ENCODE measurements around the gene NDE1.

NDE1 gene

DNA sequence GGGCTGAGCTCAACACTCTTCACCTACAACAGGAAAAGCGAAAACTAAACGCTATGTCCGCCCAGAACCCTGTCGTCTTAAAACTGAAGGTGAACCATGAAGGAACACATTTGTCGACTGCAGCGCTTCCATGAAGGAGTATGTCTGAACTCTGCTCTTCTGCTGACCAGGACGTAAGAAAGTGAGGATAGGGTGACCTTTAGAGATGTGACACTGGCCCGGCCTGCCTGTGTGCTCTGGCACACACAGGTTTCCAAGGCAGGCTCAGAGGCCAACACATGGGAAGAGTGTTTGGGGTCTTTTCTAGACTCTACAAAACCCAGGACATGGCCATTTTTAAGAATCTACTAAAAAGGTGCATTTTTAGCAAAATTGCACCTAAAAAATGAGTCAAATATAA is 28.2 kb upstream of the NDE1 start:
- H3K4me3 ChIP-seq (ENCODE audit: low read depth, low read length): no peak overlapping the region
- no peak for DNase-seq (ENCODE audit: low read depth)
- TF ChIP-seq, protein P1, sequence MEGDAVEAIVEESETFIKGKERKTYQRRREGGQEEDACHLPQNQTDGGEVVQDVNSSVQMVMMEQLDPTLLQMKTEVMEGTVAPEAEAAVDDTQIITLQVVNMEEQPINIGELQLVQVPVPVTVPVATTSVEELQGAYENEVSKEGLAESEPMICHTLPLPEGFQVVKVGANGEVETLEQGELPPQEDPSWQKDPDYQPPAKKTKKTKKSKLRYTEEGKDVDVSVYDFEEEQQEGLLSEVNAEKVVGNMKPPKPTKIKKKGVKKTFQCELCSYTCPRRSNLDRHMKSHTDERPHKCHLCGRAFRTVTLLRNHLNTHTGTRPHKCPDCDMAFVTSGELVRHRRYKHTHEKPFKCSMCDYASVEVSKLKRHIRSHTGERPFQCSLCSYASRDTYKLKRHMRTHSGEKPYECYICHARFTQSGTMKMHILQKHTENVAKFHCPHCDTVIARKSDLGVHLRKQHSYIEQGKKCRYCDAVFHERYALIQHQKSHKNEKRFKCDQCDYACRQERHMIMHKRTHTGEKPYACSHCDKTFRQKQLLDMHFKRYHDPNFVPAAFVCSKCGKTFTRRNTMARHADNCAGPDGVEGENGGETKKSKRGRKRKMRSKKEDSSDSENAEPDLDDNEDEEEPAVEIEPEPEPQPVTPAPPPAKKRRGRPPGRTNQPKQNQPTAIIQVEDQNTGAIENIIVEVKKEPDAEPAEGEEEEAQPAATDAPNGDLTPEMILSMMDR (IDR thresholded peaks at IDR 0.05; ENCODE audit: low read depth, low read length, missing control alignments): no peak

DNA sequence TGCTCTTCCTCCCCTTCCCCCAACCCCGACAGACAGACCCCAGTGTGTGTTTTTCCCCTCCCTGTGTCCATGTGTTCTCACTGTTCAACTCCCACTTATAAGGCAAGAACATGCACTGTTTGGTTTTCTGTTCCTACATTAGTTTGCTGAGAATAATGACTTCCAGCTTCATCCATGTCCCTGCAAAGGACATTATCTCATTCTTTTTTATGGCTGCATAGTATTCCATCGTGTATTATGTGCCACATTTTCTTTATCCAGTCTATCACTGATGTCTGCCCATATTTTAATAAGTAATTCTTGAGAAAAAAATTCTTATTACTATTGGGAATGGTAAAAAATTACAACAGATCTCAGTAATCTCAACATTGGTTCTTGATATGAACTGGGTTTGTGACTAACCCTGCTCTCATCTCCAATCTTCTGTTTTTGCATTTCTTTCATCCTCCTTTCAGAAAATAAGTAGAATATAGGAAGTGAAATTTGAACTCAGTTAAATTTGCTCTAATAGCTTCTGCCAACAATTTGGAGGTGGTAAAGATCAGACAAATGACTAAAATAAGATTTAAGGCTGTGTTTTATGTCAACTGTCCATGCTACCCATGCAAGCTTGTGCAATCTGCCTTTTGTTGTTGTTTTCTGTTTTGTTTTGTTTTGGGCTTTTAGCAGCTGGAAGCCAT is 18.2 kb upstream of the NDE1 start:
- no peak overlapping the region for H3K4me3 ChIP-seq (ENCODE audit: low read depth, low read length)
- no peak for DNase-seq (ENCODE audit: low read depth)
- TF ChIP-seq, protein P1 (IDR thresholded peaks at IDR 0.05; ENCODE audit: low read depth, low read length, missing control alignments): no peak

DNA sequence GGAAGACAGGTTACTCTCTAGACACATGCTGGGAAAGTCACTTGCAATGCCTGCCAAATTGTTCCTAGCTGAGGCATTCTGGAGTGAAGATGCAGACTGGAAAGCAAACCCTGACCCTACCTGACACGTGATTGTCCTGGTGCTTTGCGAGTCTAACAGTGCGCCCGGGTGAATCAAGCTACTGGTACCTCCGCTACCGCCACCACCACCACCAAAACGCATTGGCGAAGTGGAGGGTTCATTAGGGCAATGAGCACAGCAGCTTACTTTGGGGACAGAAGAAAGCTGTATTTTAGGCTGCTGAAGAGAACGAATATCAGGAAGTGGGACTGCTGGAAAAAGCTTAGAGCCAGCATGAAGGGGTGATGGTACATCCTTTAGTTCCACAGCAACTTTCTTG is 14.1 kb upstream of the NDE1 start:
- DNase-seq (ENCODE audit: low read depth): no peak
- TF ChIP-seq, protein P1 (IDR thresholded peaks at IDR 0.05; ENCODE audit: low read depth, low read length, missing control alignments): no peak
- H3K4me3 ChIP-seq (ENCODE audit: low read depth, low read length): no peak overlapping the region

DNA sequence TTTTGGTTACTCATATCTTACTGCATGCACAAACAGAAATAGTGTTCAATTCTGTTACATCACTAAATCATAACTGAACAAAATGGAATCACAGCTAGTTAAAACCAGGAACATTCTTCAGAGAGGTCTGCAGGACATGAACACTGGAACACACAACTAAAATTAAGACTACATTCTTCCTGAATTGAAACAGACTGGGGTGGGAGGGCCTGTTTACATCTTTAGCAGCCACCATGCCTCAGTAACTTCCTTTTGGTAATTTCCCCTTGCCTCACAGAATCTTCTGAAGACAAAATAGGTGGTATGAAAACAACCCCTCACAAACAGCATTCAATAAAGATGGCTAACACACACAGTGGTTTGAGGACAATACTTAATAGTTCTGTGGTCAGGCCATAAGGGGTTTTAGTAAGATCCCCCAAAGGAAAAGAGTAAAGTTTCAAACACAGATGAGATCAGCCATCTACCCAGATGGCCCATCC is 13.6 kb upstream of the NDE1 start:
- TF ChIP-seq, protein P1 (IDR thresholded peaks at IDR 0.05; ENCODE audit: low read depth, low read length, missing control alignments): no peak
- DNase-seq (ENCODE audit: low read depth): no peak
- H3K4me3 ChIP-seq (ENCODE audit: low read depth, low read length): no peak overlapping the region

DNA sequence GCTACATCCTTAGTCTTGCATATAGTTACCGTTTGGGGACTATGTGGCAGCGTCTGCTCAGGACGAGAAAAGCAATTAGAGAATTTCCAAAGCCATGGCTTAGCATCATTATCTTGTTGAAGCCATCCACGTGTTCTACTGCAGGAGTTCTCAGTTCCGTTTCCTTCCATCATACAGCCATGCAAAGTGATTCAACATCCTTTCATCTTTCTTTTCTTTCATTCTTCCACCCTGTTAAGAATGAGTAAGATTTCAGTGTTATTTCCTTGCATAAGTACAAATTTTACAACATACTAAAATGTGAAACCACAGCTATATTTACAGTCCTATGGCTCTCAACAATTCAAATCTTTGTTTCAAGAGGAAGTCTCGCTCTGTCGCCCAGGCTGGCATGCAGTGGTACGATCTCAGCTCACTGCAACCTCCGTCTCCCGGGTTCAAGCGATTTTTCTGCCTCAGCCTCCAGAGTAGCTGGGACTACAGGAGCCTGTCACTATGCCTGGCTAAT is 10.9 kb upstream of the NDE1 start:
- peak overlapping the region; percentile 14; the same call in 1 of the 2 replicates for H3K4me3 ChIP-seq (ENCODE audit: low read depth, low read length)
- TF ChIP-seq, protein P1 (IDR thresholded peaks at IDR 0.05; ENCODE audit: low read depth, low read length, missing control alignments): no peak
- no peak for DNase-seq (ENCODE audit: low read depth)

DNA sequence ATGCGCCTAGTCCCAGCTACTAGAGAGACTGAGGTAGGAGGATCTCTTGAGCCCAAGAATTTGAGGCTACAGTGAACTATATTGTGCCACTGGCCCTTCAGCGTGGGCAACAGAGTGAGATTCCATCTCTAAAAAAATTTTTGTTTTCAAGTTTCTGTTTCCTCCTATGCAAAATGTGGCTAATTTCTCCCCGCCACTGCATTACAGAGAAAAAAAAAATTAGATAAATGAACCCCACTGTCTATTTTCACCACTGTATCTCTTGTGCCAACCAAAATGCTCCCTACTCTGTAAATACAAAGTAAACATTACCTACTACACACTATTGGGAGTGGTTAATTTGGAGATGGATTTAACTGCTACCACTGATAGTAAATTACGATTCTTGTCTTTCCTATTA is 9.1 kb upstream of the NDE1 start:
- TF ChIP-seq, protein P1 (IDR thresholded peaks at IDR 0.05; ENCODE audit: low read depth, low read length, missing control alignments): no peak
- DNase-seq (ENCODE audit: low read depth): no peak
- H3K4me3 ChIP-seq (ENCODE audit: low read depth, low read length): peak overlapping the region; percentile 93

All from GM12864 (cell line).